GM23338 (cell line): Measurements from ENCODE around the gene PKD1L1. TPM values are rescaled to one million over a fixed set of nuclear protein-coding genes. Genes with fewer than 3 reads are reported as not detected.

Source experiments
- ATAC-seq: fragments of 200-7000 bp; cut with Tn5 transposase; 3 replicates; pipeline ENCODE4 v1.9.1; 2020
- DNase-seq: peaks from one replicate; pipeline ENCODE4 v3.0.0-alpha.2; 2015; ENCODE audit warnings: low spot score
- H2AFZ ChIP-seq: fragments of 200-600 bp; sonication (generic); 2 replicates; pipeline ENCODE4 v1.8.0; 2016; ENCODE audit warnings: antibody characterized with exemption, mild to moderate bottlenecking, moderate library complexity
- H3F3A ChIP-seq: fragments of 200-600 bp; sonication (generic); replicated peaks from 2 replicates; pipeline ENCODE4 v1.8.0; 2017; ENCODE audit warnings: antibody characterized with exemption, mixed run types, low read depth
- H3K27ac ChIP-seq: fragments of 200-600 bp; sonication (generic); 2 replicates; pipeline ENCODE4 v1.6.1; 2016; ENCODE audit warnings: low read depth
- H3K27me3 ChIP-seq: fragments of 200-600 bp; sonication (generic); 2 replicates; pipeline ENCODE4 v1.8.0; 2016; ENCODE audit warnings: mild to moderate bottlenecking, mixed run types, moderate library complexity; ENCODE audit not compliant: insufficient read depth
- H3K36me3 ChIP-seq: fragments of 200-600 bp; sonication (generic); 2 replicates; pipeline ENCODE4 v1.8.0; 2016; ENCODE audit warnings: mild to moderate bottlenecking; ENCODE audit not compliant: insufficient read depth
- H3K4me1 ChIP-seq: fragments of 200-600 bp; sonication (generic); 2 replicates; pipeline ENCODE4 v1.8.0; 2016; ENCODE audit warnings: mild to moderate bottlenecking, moderate library complexity; ENCODE audit not compliant: insufficient read depth
- H3K4me2 ChIP-seq: fragments of 200-600 bp; sonication (generic); 2 replicates; pipeline ENCODE4 v1.7.1; 2017; ENCODE audit warnings: mixed run types
- H3K4me3 ChIP-seq: fragments of 200-600 bp; sonication (generic); 2 replicates; pipeline ENCODE4 v1.6.1; 2016; ENCODE audit warnings: mixed run types
- H3K79me2 ChIP-seq: fragments of 200-600 bp; sonication (generic); replicated peaks from 2 replicates; pipeline ENCODE4 v1.8.0; 2017; ENCODE audit warnings: mild to moderate bottlenecking; ENCODE audit not compliant: insufficient read depth
- H3K9me2 ChIP-seq: fragments of 200-600 bp; sonication (generic); 2 replicates; pipeline ENCODE4 v1.8.0; 2017; ENCODE audit not compliant: insufficient read depth
- H4K20me1 ChIP-seq: fragments of 200-600 bp; sonication (generic); replicated peaks from 2 replicates; pipeline ENCODE4 v1.8.0; 2017; ENCODE audit warnings: mild to moderate bottlenecking; ENCODE audit not compliant: insufficient read depth
- H3K27ac Mint-ChIP-seq: 2 replicates; pipeline ENCODE4 v1.8.0; 2020; ENCODE audit warnings: inconsistent platforms, mild to moderate bottlenecking, moderate library complexity, mixed read lengths
- H3K27me3 Mint-ChIP-seq: 3 replicates; pipeline ENCODE4 v1.8.0; 2022; ENCODE audit warnings: low read depth, mild to moderate bottlenecking, moderate library complexity, mixed read lengths, inconsistent platforms; ENCODE audit not compliant: insufficient read depth, poor library complexity
- H3K36me3 Mint-ChIP-seq: 3 replicates; pipeline ENCODE4 v1.8.0; 2021; ENCODE audit warnings: low read depth, mild to moderate bottlenecking, inconsistent platforms, moderate library complexity, mixed read lengths
- H3K4me1 Mint-ChIP-seq: 3 replicates; pipeline ENCODE4 v1.8.0; 2020; ENCODE audit warnings: mild to moderate bottlenecking, inconsistent platforms, mixed read lengths
- H3K4me3 Mint-ChIP-seq: 3 replicates; pipeline ENCODE4 v1.8.0; 2021; ENCODE audit warnings: moderate library complexity, mild to moderate bottlenecking, inconsistent platforms, mixed read lengths
- H3K9me3 Mint-ChIP-seq: 3 replicates; pipeline ENCODE4 v1.8.0; 2020; ENCODE audit warnings: moderate library complexity, mild to moderate bottlenecking, inconsistent platforms, mixed read lengths
- POLR2AphosphoS5 ChIP-seq: IDR thresholded peaks from 2 replicates; pipeline ENCODE4 v1.6.1; 2016; ENCODE audit warnings: antibody characterized with exemption, low read depth
- STAT1 ChIP-seq: IDR thresholded peaks from one replicate; pipeline ENCODE4 v1.6.1; 2016; ENCODE audit warnings: antibody characterized with exemption; ENCODE audit not compliant: unreplicated experiment
- ZNF114 ChIP-seq: fragments of 250-450 bp; sonication (Bioruptor Pico); IDR thresholded peaks from 2 replicates; pipeline ENCODE4 v1.5.0; 2020; ENCODE audit warnings: mild to moderate bottlenecking, moderate library complexity
- ZNF331 ChIP-seq: fragments of 250-450 bp; sonication (Bioruptor Pico); IDR thresholded peaks from 2 replicates; pipeline ENCODE4 v1.5.0; 2020; ENCODE audit warnings: low read depth, mild to moderate bottlenecking, moderate library complexity
- polyA plus RNA-seq: library from polyadenylated mRNA; unstranded; fragments of >200 nt; fragmentation: Nextera tagmentation; extraction: Ambion mirVana; gene quantifications from 2 replicates; pipeline ENCODE4 v1.2.1, GENCODE V29; 2016
- total RNA-seq: library from RNA; depleted of rRNA; stranded (reverse); fragments of >200 nt; shearing (Covaris generic); gene quantifications from 2 replicates; pipeline ENCODE4 v1.2.3, GENCODE V29; 2014
- TF ChIP-seq, protein P1 (sequence below): IDR thresholded peaks from 2 replicates; pipeline ENCODE4 v1.6.1; 2016; ENCODE audit warnings: antibody characterized with exemption
- TF ChIP-seq, protein P2 (sequence below): fragments of 250-450 bp; sonication (Bioruptor Pico); IDR thresholded peaks from 2 replicates; pipeline ENCODE4 v1.5.0; 2020; ENCODE audit warnings: mild to moderate bottlenecking, moderate library complexity
- TF ChIP-seq, protein P3 (sequence below): IDR thresholded peaks from one replicate; pipeline ENCODE4 v1.6.1; 2018; ENCODE audit warnings: antibody characterized with exemption; ENCODE audit not compliant: unreplicated experiment

The PKD1L1 gene
- total and polyA plus RNA-seq, 2 experiments from 2014 or later: 0.03 TPM; not detected in 1

DNA sequence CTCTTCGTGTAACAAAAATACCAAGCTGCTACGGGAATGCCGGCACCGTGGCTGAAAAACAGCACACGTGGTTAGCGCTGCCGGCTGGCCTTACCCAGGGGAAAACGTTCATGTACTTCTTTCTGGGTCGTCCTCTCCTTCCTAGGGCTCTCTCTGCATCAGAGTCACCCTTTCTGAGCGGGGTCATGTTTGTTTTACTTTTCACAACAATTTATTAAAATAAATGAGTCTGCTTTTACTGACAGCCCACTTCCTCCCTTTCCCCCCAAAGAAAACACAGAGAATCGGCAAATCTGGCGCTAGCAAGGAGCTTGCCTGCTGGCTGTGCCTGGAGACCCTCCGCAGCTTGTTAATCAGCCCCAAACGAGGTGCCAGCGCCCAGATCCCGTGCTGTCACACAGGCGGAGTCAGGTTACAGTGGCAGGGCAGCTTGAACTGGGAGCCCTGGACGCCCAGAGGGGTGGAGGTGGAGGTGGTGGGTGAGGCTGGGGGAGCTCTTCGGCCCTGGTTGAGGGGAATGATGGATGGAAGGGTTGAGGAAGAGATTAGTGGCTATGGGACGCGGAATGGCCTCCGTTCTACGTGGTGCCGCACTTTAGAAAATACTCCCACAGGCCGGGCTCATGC, 204.2 kb downstream of the PKD1L1 start:
- no peaks in the 10 kb centered on the region; the same call in 2 of the 3 replicates for H3K36me3 Mint-ChIP-seq
- Histone ChIP-seq H3K36me3 (no peaks in the 10 kb centered on the region), H3K4me1 (peaks cover 6% of the 10 kb centered on the region), H2AFZ (peak overlapping the region; percentile 95), H3F3A (no peaks in the 10 kb centered on the region), H3K9me2 (no peaks in the 10 kb centered on the region), H3K27me3 (no peaks in the 10 kb centered on the region), H3K79me2 (no peaks in the 10 kb centered on the region), H3K4me3 (no peak overlapping the region), H3K4me2 (peak overlapping the region; percentile 51; the same call in 1 of the 2 replicates), H3K27ac (no peak overlapping the region), H4K20me1 (no peaks in the 10 kb centered on the region)
- TF ChIP-seq, protein P1, sequence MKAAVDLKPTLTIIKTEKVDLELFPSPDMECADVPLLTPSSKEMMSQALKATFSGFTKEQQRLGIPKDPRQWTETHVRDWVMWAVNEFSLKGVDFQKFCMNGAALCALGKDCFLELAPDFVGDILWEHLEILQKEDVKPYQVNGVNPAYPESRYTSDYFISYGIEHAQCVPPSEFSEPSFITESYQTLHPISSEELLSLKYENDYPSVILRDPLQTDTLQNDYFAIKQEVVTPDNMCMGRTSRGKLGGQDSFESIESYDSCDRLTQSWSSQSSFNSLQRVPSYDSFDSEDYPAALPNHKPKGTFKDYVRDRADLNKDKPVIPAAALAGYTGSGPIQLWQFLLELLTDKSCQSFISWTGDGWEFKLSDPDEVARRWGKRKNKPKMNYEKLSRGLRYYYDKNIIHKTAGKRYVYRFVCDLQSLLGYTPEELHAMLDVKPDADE: no peak
- no peak for TF ChIP-seq STAT1
- TF ChIP-seq POLR2AphosphoS5: no peak
- ATAC-seq (peak; percentile 95), DNase-seq (peak; percentile 70)
- H3K27me3 Mint-ChIP-seq: peaks cover 12% of the 10 kb centered on the region
- peak overlapping the region; percentile 7; the same call in 1 of the 3 replicates for H3K4me3 Mint-ChIP-seq
- H3K27ac Mint-ChIP-seq: no peak overlapping the region
- H3K9me3 Mint-ChIP-seq: no peaks in the 10 kb centered on the region; the same call in 2 of the 3 replicates
- H3K4me1 Mint-ChIP-seq: peaks cover 20% of the 10 kb centered on the region

DNA sequence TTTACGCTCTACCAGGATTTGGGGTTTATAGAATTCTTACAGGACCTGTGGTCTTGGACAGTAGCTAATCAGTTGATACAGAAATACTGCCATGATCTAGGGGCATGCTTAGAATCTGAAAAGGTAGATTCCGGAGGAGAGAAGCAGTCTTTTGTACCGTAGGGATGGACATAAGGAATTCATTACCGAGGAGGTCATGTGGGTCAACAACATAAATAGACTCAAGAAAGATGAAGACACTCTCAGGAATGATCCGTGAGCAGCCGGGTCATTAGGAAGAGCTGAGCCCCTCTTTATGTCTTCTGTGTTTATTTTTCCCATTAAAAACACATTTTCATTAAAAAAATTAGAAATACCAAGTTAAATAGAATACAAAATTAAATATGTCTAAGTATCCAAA, 206.3 kb downstream of the PKD1L1 start:
- Histone ChIP-seq H3K79me2 (no peaks in the 10 kb centered on the region), H3K4me1 (peaks cover 6% of the 10 kb centered on the region), H3K27ac (no peak overlapping the region), H3F3A (no peaks in the 10 kb centered on the region), H3K36me3 (no peaks in the 10 kb centered on the region), H3K4me3 (no peak overlapping the region), H3K27me3 (no peaks in the 10 kb centered on the region), H3K4me2 (no peak overlapping the region), H2AFZ (no peak overlapping the region), H4K20me1 (no peaks in the 10 kb centered on the region), H3K9me2 (no peaks in the 10 kb centered on the region)
- TF ChIP-seq, protein P1: no peak
- TF ChIP-seq, protein P2, sequence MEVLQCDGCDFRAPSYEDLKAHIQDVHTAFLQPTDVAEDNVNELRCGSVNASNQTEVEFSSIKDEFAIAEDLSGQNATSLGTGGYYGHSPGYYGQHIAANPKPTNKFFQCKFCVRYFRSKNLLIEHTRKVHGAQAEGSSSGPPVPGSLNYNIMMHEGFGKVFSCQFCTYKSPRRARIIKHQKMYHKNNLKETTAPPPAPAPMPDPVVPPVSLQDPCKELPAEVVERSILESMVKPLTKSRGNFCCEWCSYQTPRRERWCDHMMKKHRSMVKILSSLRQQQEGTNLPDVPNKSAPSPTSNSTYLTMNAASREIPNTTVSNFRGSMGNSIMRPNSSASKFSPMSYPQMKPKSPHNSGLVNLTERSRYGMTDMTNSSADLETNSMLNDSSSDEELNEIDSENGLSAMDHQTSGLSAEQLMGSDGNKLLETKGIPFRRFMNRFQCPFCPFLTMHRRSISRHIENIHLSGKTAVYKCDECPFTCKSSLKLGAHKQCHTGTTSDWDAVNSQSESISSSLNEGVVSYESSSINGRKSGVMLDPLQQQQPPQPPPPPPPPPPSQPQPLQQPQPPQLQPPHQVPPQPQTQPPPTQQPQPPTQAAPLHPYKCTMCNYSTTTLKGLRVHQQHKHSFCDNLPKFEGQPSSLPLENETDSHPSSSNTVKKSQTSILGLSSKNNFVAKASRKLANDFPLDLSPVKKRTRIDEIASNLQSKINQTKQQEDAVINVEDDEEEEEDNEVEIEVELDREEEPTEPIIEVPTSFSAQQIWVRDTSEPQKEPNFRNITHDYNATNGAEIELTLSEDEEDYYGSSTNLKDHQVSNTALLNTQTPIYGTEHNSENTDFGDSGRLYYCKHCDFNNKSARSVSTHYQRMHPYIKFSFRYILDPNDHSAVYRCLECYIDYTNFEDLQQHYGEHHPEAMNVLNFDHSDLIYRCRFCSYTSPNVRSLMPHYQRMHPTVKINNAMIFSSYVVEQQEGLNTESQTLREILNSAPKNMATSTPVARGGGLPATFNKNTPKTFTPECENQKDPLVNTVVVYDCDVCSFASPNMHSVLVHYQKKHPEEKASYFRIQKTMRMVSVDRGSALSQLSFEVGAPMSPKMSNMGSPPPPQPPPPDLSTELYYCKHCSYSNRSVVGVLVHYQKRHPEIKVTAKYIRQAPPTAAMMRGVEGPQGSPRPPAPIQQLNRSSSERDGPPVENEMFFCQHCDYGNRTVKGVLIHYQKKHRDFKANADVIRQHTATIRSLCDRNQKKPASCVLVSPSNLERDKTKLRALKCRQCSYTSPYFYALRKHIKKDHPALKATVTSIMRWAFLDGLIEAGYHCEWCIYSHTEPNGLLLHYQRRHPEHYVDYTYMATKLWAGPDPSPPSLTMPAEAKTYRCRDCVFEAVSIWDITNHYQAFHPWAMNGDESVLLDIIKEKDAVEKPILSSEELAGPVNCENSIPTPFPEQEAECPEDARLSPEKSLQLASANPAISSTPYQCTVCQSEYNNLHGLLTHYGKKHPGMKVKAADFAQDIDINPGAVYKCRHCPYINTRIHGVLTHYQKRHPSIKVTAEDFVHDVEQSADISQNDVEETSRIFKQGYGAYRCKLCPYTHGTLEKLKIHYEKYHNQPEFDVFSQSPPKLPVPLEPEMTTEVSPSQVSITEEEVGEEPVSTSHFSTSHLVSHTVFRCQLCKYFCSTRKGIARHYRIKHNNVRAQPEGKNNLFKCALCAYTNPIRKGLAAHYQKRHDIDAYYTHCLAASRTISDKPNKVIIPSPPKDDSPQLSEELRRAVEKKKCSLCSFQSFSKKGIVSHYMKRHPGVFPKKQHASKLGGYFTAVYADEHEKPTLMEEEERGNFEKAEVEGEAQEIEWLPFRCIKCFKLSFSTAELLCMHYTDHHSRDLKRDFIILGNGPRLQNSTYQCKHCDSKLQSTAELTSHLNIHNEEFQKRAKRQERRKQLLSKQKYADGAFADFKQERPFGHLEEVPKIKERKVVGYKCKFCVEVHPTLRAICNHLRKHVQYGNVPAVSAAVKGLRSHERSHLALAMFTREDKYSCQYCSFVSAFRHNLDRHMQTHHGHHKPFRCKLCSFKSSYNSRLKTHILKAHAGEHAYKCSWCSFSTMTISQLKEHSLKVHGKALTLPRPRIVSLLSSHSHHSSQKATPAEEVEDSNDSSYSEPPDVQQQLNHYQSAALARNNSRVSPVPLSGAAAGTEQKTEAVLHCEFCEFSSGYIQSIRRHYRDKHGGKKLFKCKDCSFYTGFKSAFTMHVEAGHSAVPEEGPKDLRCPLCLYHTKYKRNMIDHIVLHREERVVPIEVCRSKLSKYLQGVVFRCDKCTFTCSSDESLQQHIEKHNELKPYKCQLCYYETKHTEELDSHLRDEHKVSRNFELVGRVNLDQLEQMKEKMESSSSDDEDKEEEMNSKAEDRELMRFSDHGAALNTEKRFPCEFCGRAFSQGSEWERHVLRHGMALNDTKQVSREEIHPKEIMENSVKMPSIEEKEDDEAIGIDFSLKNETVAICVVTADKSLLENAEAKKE: no peak
- TF ChIP-seq, protein P3, sequence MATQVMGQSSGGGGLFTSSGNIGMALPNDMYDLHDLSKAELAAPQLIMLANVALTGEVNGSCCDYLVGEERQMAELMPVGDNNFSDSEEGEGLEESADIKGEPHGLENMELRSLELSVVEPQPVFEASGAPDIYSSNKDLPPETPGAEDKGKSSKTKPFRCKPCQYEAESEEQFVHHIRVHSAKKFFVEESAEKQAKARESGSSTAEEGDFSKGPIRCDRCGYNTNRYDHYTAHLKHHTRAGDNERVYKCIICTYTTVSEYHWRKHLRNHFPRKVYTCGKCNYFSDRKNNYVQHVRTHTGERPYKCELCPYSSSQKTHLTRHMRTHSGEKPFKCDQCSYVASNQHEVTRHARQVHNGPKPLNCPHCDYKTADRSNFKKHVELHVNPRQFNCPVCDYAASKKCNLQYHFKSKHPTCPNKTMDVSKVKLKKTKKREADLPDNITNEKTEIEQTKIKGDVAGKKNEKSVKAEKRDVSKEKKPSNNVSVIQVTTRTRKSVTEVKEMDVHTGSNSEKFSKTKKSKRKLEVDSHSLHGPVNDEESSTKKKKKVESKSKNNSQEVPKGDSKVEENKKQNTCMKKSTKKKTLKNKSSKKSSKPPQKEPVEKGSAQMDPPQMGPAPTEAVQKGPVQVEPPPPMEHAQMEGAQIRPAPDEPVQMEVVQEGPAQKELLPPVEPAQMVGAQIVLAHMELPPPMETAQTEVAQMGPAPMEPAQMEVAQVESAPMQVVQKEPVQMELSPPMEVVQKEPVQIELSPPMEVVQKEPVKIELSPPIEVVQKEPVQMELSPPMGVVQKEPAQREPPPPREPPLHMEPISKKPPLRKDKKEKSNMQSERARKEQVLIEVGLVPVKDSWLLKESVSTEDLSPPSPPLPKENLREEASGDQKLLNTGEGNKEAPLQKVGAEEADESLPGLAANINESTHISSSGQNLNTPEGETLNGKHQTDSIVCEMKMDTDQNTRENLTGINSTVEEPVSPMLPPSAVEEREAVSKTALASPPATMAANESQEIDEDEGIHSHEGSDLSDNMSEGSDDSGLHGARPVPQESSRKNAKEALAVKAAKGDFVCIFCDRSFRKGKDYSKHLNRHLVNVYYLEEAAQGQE: no peak
- TF ChIP-seq ZNF331 (no peak), ZNF114 (CRISPR knock-in tag) (no peak)
- Mint-ChIP-seq H3K4me1 (peaks cover 27% of the 10 kb centered on the region), H3K4me3 (no peak overlapping the region), H3K27ac (no peak overlapping the region), H3K9me3 (no peaks in the 10 kb centered on the region; the same call in 2 of the 3 replicates), H3K36me3 (no peaks in the 10 kb centered on the region), H3K27me3 (peaks cover 12% of the 10 kb centered on the region)
- DNase-seq (no peak), ATAC-seq (no peak)
